AG10803 (cell line): ENCODE measurements around the gene TMEM183A.

Experiments used
- DNase-seq: peaks from one replicate; pipeline ENCODE4 v3.0.0; 2010; ENCODE audit warnings: low read depth
- H3K4me3 ChIP-seq: 2 replicates; pipeline ENCODE4 v1.5.1; 2011; ENCODE audit warnings: mild to moderate bottlenecking, low read length, control low read depth
- CTCF ChIP-seq: conservative IDR thresholded peaks from 2 replicates; pipeline ENCODE4 v1.5.1; 2011; ENCODE audit warnings: mild to moderate bottlenecking, low read length, control low read depth, inconsistent platforms

Gene TMEM183A, protein sequence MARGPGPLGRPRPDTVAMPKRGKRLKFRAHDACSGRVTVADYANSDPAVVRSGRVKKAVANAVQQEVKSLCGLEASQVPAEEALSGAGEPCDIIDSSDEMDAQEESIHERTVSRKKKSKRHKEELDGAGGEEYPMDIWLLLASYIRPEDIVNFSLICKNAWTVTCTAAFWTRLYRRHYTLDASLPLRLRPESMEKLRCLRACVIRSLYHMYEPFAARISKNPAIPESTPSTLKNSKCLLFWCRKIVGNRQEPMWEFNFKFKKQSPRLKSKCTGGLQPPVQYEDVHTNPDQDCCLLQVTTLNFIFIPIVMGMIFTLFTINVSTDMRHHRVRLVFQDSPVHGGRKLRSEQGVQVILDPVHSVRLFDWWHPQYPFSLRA

GRCh38 chr1:203006948-203007871 is at the start of gene TMEM183A:
Gene TMEM183A, plus strand, starts transcription at chr1:203007374. Its CDS starts 92 bp downstream, at chr1:203007466.
- TF ChIP-seq CTCF = no peak
- peak; percentile 95 for DNase-seq
- peak within 1 kb of the TSS; percentile 92 for H3K4me3 ChIP-seq

- peak; percentile 83 for DNase-seq
- H3K4me3 ChIP-seq = peak within 1 kb of the TSS; percentile 92
- no peak for TF ChIP-seq CTCF
These were observed 49.2 kb upstream of the TMEM183A start, which contains the start of gene ADIPOR1 for GRCh38 chr1:202957733-202958543. Gene ADIPOR1, minus strand, starts transcription at chr1:202958312. Its CDS starts 7,242 bp downstream, at chr1:202951070.

GRCh38 chr1:202958544-202959275 is 48.5 kb upstream of the TMEM183A start:
- H3K4me3 ChIP-seq = peak overlapping the region; percentile 82
- no peak for TF ChIP-seq CTCF
- no peak for DNase-seq

- no peak overlapping the region for H3K4me3 ChIP-seq
- DNase-seq = peak; percentile 25
- no peak for TF ChIP-seq CTCF
These were observed 47.9 kb upstream of the TMEM183A start for GRCh38 chr1:202959276-202959620.

- TF ChIP-seq CTCF = no peak
- H3K4me3 ChIP-seq = no peak overlapping the region
- DNase-seq = no peak
These were observed 45.8 kb upstream of the TMEM183A start for GRCh38 chr1:202961220-202961880.

DNA sequence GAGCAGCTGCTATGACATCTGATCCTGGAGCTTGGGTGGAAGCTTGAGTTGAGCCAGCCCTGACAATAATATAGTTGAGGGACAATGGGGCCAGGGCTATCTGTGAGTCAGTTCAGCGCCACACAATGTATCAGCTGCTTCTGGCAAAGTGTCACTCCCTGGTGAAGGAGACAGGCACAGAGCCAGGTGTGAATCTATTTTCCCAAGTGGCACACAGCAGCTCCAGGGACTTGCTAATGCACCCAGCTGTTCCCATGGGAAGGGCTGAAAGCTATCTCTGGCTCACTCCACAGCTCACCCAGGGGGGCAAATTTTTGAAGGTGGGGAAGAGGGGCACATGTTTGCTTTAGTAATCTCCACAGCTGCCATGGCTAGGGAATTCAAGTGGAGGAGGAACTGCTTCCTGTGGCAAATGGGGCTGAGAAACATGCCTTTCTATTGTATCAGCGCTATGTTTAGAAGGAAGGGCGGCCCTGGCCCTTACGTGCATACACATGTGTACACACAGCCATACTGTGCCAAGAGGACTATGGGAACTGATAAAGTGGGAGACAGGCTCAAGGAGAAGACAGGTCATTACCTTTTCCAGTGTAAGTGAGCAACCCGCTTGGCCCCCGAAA is 42.3 kb upstream of the TMEM183A start:
- no peak for TF ChIP-seq CTCF
- H3K4me3 ChIP-seq = no peak overlapping the region
- peak; percentile 26 for DNase-seq
